Measurements from ENCODE around the gene HIVEP1.

The HIVEP1 gene

DNA sequence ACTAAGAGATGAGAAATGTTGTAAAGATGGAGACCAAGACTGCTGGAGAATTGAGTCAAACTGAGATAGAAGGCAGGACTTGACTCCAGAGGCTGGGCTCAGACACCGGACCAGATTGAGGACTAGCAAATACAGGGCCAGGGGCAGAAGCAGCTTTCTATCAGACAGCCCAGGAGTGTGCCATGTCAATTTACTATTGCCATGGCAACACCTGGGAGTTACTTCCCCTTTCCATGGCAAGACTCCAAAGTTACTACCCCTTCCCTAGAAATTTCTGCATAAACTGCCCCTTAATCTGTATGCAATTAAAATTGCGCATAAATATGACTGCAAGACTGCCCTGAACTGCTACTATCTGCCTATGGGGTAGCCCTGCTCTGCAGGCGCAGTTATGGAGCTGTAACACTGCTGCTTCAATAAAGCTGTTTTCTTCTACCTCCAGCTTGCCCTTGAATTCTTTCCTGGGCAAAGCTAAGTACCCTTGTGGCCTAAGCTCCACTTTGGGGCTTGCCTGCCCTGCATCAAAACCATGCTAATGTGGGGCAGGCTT, 188.0 kb downstream of the HIVEP1 start:
- DNase-seq, result no peak

DNA sequence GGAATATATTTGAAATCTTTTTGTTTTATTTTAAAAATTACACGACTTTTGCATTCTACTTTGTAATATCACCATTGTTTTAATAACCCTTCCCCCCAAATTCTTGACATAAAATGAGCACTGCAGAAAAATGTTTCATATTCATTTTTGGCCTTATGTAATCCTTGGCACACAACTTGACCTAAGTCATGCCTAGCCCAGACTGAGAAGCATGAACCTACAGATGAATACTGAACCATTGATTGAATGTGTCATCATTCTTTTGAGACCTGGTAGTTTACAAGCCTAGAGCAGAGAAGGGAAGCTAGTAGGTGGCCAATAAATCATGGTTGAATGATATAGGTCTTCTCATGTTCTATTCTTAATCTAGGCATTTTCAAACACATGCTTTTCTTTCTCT, 188.6 kb downstream of the HIVEP1 start:
- no peak for DNase-seq

DNA sequence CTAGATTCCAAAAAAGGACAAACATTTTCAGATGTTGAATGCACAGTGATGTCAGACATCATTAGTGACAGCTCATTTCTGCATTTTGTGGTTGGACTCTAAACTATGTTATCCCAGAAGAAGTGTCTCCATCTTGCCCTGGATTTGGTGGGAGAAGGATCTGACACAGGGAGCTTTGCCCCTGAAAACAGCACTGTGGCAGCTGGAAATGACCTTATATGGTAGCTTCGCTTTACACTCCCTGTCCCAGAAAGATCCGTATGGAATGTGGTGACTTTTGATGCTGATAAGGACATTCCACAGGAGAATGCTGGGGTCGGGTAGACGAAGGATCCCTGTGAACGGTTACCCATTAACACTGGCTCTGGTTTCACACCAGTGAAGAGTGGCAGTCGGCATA, 190.9 kb downstream of the HIVEP1 start:
- DNase-seq, result no peak

DNA sequence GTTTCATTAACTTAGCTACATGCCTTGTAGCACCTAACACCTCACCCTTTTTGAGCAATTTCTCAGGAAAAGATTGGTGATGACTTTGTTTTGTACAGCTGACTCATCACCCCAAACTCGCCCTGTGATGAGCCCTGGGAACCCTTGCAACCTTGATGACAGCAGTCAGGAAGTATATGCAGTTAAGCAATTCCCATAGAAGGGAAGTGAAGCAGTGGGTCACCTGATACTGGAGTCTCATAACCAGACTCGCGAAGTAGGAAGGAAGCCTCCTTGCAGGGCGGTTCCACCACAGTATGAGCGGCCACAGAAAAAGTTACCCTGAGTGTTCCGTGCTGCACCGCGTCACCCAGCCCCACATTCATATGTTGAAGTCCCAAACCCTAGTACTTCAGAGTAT, 196.1 kb downstream of the HIVEP1 start:
- no peak for DNase-seq

DNA sequence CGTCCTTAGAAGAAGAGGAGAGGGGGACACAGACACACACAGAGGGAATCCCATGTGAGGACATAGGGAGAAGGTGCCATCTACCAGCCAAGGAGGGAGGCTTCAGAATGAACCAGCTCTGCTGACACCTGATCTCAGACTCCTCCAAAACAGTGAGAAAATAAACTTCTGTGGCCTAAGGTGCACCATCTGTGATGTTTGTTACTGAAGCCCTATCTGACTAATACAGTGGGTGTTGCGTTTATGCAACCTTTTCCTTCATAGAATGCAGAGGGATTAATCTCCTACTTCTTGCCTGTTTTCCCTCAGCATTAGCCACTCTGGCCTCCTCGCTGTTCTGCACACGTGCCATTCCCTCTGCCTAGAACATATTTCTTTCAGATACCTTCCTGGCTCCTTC, 196.6 kb downstream of the HIVEP1 start:
- no peak for DNase-seq

All from activated gamma-delta T cell (primary cell).